ENCODE data around the gene SLC2A8.

Gene SLC2A8

GRCh38 chr9:127444283-127444920 is 47.4 kb downstream of the SLC2A8 start:
- DNase-seq = no peak

- DNase-seq = no peak
Measured at GRCh38 chr9:127444921-127445850, 48.2 kb downstream of the SLC2A8 start.

- DNase-seq = no peak
Measured at GRCh38 chr9:127445851-127446712, 49.1 kb downstream of the SLC2A8 start.

GRCh38 chr9:127446713-127447415 is 49.9 kb downstream of the SLC2A8 start:
- no peak for DNase-seq

DNA sequence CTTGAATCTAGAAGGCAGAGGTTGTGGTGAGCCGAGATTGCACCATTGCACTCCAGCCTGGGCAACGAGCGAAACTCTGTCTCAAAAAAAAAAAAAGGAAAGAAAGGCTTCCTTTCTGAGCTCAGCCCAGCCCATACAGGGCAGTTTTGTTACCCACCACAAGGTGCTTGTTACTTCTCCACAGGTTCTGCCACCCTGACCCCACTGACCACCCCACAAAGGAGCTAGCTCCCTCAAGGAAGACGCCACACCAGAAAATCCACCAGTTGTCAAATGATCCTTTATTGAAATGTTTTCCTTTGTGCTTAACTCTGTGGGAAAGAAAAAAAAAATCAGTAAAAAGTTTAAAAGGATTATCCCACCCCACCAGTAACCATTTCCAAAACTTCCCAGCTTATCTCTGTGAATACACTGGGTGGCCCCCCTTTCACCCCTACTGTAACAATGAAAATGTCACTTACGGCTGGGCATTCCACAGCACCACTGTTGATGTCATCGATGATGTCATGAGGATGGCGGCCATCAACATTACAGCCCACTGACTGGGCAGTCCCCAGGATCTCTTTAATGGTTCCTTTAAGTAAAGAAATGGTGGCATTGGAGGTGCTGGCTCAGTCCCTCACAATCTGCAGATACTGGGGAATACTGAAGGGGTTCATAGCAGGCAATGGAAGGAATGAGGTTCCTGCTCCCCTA is 50.6 kb downstream of the SLC2A8 start:
- no peak for DNase-seq

DNA sequence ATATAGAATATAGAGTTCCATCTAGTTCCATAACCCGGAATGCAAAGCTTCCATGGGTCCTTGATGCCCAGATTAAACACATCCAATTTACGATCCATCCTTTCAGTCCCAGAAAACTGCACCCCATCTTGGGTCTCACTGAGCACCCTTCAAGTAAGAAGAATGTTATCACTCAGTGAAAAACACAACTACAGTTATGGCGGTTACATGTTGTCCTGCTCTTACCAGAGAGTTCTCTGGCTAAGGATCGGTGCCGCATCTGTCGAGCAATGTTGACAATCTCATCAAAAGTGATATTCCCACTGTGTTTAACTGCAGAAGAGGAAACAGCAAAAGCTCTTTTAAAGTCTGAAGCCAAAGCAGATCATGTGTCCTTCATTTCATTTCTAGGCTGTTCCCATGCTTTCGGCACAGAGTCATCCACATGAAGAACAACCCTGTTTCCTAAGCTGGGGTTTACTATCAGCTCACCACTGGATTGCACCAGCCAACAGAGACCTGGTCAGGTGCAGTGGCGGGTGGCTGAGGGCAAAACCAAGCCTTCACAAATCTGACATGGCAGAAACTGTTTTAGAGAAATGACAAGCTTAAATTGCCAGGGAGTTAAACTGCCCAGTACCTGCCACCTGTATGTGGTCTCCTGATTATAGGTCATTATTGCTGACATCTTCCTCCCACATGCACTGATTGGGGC is 51.3 kb downstream of the SLC2A8 start:
- DNase-seq = no peak

DNA sequence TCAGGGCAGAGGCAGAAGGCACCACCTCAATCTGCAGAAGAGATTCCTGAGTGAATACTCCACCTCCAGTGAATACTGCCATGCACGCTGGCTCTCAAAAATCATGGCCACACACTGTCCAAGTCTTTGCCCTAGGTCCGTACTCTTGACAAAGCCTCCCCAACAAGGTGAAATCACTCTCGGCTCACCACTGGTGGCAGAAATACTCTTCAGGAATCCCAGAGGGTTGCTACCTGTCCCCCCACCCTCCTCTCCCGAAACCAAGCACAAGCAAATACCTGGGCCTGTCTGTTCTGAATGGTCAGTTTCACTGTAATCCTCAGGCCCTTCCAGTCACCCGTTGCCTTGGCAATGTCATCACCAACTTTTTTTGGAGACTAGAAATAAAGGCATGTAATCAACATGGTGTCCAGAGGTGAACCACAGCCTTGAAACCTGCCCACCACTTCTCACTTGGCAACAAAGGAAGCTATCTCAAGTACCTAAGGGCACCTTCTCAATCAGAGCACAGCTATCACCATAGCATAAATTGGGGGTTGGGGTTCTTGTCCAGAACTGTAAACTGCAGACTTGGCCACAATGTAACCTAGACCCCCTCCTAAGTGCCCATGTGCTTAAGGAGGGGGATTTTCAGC is 52.5 kb downstream of the SLC2A8 start:
- no peak for DNase-seq

GRCh38 chr9:127450243-127450760 is 53.3 kb downstream of the SLC2A8 start:
- no peak for DNase-seq

- DNase-seq = peak; percentile 92
Measured at GRCh38 chr9:127450830-127451607, 54.0 kb downstream of the SLC2A8 start, which contains the start of the genes LRSAM1 and RPL12. Gene LRSAM1, plus strand, starts transcription at chr9:127451510. Its CDS starts 3,018 bp downstream, at chr9:127454528. Gene RPL12, minus strand, starts transcription at chr9:127451406. Its CDS starts 89 bp downstream, at chr9:127451317.

DNA sequence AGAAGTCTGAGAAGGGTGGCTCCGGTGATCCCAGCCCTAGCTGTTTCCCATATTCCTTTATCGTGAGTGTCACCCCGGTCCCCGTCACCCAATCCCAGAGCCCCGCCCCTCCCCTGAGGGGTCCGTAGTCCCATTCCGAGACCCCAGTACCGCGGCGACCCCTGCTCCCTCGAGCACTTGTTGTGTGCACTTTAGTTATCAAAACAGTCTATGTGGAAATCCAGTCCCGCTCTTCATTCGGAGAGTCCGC is 54.6 kb downstream of the SLC2A8 start:
- DNase-seq = no peak

DNA sequence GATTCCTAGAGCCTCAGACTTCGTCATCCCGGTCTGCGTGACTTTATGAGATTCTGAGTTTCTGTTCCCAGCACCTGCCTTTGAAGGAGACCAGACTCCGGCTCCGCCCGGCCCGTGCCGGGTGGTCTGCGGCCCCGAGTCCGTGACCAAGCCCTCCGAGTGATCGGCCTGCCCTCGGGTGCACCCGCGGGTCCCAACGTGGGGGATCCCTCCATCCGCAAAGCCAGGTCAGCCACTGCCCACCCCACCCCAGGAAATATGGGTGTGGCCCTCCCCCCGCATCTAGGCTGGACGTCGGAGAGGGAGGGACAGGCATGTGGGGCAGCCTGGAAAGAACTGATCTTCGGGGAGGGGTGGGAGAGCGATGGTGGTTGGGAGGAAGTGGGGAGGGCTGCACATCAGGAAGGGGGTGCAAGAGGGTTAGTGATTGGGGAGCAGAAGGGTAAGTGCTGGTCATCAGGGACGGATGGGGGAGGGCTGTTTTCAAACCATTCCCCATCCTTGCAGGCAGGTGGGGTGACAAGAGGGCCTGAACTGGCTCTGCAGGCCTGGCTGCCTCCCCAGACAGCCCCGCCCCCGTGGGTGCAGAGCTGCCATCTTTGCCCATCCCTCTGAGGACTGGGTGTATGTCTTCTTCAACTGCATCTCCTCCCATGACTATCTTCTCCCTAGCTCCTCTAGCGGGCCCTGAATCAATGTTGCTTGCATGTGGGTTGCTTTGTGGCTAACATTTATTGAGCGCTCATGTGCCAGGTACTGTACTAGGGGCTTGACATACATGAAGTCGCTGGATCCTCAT is 55.1 kb downstream of the SLC2A8 start:
- DNase-seq = no peak

DNA sequence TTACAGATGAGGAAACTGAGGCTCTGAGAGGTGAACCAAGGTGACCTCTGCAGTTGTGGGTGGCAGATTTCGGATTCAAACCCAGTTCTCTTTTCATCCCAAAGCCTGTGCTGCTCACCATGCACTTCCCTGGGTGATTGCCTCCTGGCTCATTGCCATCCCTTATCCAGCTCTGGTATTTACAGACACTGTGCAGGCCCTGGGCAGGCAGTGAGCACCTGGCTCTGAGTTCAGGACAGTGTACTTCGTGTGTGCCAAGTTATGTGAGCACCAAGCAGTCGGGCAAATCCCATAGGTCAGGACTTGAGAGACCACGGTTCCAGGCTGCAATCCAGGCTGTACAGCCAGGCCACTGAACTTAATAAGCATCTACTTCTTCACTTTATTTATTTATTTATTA is 55.7 kb downstream of the SLC2A8 start:
- no peak for DNase-seq

- no peak for DNase-seq
Measured at GRCh38 chr9:127455324-127455992, 58.5 kb downstream of the SLC2A8 start.

DNA sequence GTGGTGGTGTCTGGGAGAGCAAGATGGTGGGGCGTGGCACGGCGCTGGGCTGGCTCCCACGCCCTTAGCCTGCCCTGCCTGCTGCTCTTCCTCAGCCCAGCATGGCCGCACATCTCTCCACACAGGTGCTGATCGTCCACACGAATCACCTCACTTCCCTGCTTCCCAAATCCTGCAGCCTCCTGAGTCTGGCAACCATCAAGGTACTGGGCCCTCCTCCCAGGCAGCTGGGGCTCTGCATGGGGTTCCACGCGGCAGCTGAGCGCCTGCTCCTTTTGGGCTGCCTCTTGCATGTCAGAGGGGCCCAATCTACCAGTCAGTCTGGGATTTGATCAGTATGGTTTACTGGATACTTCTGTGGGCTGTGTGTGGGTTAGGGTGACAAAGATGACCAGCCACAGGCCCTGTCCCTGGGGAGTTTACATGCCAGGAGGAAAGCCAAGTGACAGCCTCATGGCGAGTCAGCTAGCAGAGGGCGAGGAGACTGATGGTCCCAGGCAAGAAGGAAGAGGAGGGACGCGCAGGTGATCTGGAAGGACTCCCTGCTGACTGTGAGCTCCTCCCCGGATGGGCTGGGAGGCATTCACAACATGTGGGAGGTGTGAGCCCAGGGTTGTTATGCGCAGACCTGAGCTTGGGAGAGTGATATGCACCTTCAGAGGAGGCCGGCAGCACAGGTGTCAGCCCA is 60.4 kb downstream of the SLC2A8 start:
- no peak for DNase-seq

All from NCI-H2107 (cell line).